Gastroesophageal sphincter (tissue), 4 donors: ENCODE results near the gene DAAM1. TPM values are rescaled to one million over a fixed set of nuclear protein-coding genes. Genes with fewer than 3 reads are reported as not detected.

Experiments
- ATAC-seq: fragments of 150-250 bp; one replicate; pipeline ENCODE4 v1.9.1; 2016; ENCODE audit warnings: mild to moderate bottlenecking, moderate library complexity
- H3K27ac ChIP-seq, 4 donors: fragments of 200-600 bp; sonication (generic) in 3 of 4; 1 replicate in 3 of 4; 2 replicates in 1 of 4; pipeline ENCODE4 v1.5.1; 2016 to 2019
- H3K27me3 ChIP-seq: fragments of 200-600 bp; sonication (generic); one replicate; pipeline ENCODE4 v1.5.1; 2019
- H3K36me3 ChIP-seq, 2 donors: fragments of 200-600 bp; sonication (generic); one replicate each; pipeline ENCODE4 v1.5.1; 2019; ENCODE audit warnings: control low read depth in 1 of 2
- H3K4me1 ChIP-seq, 3 donors: fragments of 200-600 bp; sonication (generic); 1 replicate in 2 of 3; 2 replicates in 1 of 3; pipeline ENCODE4 v1.5.1; 2016 to 2019; ENCODE audit warnings: control low read depth in 2 of 3
- H3K4me3 ChIP-seq, 2 donors: fragments of 200-600 bp; sonication (generic); one replicate each; pipeline ENCODE4 v1.5.1; 2019; ENCODE audit warnings: mild to moderate bottlenecking in 1 of 2, moderate library complexity in 1 of 2
- H3K9me3 ChIP-seq, 3 donors: fragments of 200-600 bp; sonication (generic); one replicate each; pipeline ENCODE4 v1.5.1; 2017 to 2019; ENCODE audit warnings: control low read depth in 2 of 3
- EP300 ChIP-seq: sonication (generic); formaldehyde crosslinking; IDR thresholded peaks from one replicate; pipeline ENCODE4 v1.6.1; 2017; ENCODE audit warnings: antibody characterized with exemption, mild to moderate bottlenecking
- POLR2A ChIP-seq, 2 donors: fragments of 450-650 bp; IDR thresholded peaks; one replicate each; pipeline ENCODE4 v1.6.1; 2017; ENCODE audit warnings: antibody characterized with exemption in 2 of 2, mild to moderate bottlenecking in 2 of 2, moderate library complexity in 1 of 2
- POLR2AphosphoS5 ChIP-seq: sonication (generic); formaldehyde crosslinking; IDR thresholded peaks from one replicate; pipeline ENCODE4 v1.6.1; 2017; ENCODE audit warnings: antibody characterized with exemption
- WGBS, 2 donors: methylation state at CpG; one replicate each; pipeline ENCODE4 v1.1.5; 2018; ENCODE audit warnings: low coverage in 1 of 2; 5-methylcytosine and 5-hydroxymethylcytosine counted together
- total RNA-seq, 4 donors: library from RNA; depleted of rRNA; stranded (reverse); fragments of >200 nt; gene quantifications; one replicate each; pipeline ENCODE4 v1.1.0, GENCODE V29; 2016
- TF ChIP-seq, protein P1 (sequence below), 4 experiments: fragments of 200-600 bp in 2 of 4; fragments of 450-650 bp in 2 of 4; sonication (generic) in 1 of 4; IDR thresholded peaks; one replicate each; pipeline ENCODE4 v1.5.1; 2017 to 2019; ENCODE audit warnings: antibody characterized with exemption in 4 of 4, mild to moderate bottlenecking in 2 of 4, moderate library complexity in 2 of 4

The DAAM1 gene
- total RNA-seq, 4 donors from 2014 or later: 64.0 to 124 (median 87.3) TPM

DNA sequence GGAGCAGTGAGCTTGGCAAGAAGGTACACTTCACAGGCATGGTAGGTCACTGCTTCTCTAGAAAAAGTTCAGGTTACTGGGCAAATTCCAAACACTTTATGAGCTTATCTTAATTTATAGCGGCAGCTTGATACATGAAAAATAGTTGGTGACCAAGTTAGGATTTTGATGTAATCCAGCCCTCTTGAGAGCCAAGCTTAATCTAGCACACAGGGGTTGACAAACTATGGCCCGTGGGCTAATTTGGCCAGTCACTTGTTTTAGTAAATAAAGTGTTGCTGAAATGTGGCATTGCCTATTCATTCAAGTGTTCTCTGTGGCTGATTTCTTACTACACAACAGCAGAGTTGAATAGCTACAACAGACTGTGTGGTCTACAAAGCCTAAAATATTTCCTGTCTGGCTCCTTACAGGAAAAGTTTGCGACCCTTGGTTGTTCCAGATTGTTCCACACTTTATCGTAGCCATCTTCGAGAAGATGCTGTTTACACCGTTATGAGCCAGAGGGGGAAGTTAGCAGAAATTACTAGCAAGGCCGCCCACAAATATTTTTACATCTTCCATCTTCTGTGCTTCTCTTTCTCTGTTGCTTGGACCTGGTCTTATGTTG is 120.9 kb downstream of the DAAM1 start:
- Histone ChIP-seq H3K27me3 (no peaks in the 10 kb centered on the region), H3K27ac (peak overlapping the region; percentile 2 to 53 (median 30)), H3K9me3 (no peaks in the 10 kb centered on the region), H3K36me3 (no peaks in the 10 kb centered on the region), H3K4me3 (no peak overlapping the region), H3K4me1 (peaks cover 24 to 97% (median 34%) of the 10 kb centered on the region in 3 donors)
- ATAC-seq: no peak
- TF ChIP-seq POLR2AphosphoS5 (no peak), POLR2A (IDR thresholded peaks at IDR 0.05) (no peak), EP300 (no peak)
- TF ChIP-seq, protein P1, sequence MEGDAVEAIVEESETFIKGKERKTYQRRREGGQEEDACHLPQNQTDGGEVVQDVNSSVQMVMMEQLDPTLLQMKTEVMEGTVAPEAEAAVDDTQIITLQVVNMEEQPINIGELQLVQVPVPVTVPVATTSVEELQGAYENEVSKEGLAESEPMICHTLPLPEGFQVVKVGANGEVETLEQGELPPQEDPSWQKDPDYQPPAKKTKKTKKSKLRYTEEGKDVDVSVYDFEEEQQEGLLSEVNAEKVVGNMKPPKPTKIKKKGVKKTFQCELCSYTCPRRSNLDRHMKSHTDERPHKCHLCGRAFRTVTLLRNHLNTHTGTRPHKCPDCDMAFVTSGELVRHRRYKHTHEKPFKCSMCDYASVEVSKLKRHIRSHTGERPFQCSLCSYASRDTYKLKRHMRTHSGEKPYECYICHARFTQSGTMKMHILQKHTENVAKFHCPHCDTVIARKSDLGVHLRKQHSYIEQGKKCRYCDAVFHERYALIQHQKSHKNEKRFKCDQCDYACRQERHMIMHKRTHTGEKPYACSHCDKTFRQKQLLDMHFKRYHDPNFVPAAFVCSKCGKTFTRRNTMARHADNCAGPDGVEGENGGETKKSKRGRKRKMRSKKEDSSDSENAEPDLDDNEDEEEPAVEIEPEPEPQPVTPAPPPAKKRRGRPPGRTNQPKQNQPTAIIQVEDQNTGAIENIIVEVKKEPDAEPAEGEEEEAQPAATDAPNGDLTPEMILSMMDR (IDR thresholded peaks at IDR 0.05): no peak
- 69 to 90% methylated on average over 6 to 7 of the region's 7 CpGs for WGBS, 2 donors

DNA sequence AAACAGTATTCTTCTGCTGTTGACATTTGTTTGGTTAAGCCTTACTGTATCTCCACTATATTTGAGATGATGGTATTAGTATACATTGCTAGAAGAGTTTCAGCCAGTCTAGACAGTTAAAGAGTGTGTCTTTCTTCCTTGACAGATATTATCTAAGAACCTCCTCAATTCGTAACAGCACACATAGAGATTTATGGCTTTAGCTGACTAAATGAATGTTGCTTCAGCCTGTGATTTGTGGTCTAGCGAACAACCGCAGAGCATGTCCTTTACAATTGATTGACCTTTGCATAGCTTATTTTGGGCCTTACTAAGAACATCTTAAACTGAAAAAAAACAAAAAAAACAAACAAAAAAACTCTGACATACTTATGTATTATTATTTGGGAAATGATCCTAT is 122.2 kb downstream of the DAAM1 start:
- TF ChIP-seq EP300 (no peak), POLR2AphosphoS5 (no peak)
- TF ChIP-seq, protein P1 (IDR thresholded peaks at IDR 0.05): no peak
- Histone ChIP-seq H3K27ac (peak overlapping the region in 1 of 4 donors; percentile 8), H3K9me3 (no peaks in the 10 kb centered on the region), H3K4me1 (peaks cover 15 to 97% (median 34%) of the 10 kb centered on the region in 3 donors), H3K4me3 (no peak overlapping the region), H3K27me3 (no peaks in the 10 kb centered on the region), H3K36me3 (no peaks in the 10 kb centered on the region)
- no peak for ATAC-seq
- WGBS, 2 donors: 61 to 76% methylated on average over 3 of the region's 3 CpGs

DNA sequence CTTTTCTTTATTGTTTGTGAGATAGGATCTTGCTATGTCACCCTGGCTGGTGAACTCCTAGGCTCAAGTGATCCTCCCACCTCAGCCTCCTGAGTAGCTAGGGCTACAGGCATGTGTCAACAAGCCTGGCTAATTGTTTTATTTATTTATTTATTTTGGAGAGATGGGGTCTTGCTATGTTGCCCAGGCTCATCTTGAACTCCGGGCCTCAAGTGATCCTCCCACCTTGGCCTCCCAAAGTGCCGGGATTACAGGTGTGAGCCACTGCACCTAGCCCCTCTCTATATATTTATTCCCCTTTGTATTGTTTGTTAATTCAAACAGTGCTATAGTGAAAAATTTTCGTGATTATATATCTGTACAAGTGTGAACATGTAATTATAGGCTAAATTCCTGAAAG is 123.3 kb downstream of the DAAM1 start:
- H3K36me3 ChIP-seq: no peaks in the 10 kb centered on the region
- ATAC-seq: no peak
- no peaks in the 10 kb centered on the region for H3K27me3 ChIP-seq
- H3K27ac ChIP-seq: peak overlapping the region in 2 of 4 donors; percentile 52 to 73
- H3K4me1 ChIP-seq: peaks cover 8 to 97% (median 31%) of the 10 kb centered on the region in 3 donors
- no peaks in the 10 kb centered on the region for H3K9me3 ChIP-seq
- H3K4me3 ChIP-seq: no peak overlapping the region
- TF ChIP-seq EP300: no peak
- TF ChIP-seq POLR2A (IDR thresholded peaks at IDR 0.05): no peak
- TF ChIP-seq, protein P1 (IDR thresholded peaks at IDR 0.05): no peak
- no peak for TF ChIP-seq POLR2AphosphoS5
- WGBS, 2 donors: 88 to 91% methylated on average over 1 to 3 of the region's 3 CpGs

DNA sequence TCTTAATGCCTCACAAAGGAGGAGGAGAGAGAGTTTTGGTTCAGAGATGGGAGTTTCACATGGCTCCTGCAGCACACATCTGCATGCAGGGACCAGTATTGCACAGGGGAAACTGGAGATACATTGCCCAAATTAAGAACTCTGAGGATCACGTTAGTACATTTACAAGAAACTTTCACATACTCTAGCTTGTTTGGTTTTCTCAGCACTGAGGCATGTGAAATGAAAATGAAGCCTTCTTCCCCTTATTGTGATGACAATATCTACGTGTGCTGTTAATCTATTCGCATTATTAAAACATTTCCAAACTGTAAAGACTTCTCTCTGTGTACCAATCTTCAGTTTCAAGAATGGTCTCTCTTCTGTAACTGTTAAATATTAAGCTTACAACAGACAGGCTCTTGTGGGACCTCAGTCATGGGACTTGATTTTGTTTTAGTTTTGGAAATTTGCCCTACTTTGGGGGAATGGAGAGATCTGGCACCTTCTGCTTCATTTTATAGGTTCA is 124.7 kb downstream of the DAAM1 start:
- no peak overlapping the region for H3K4me3 ChIP-seq

More for the DNA sequence above, 124.7 kb downstream of the DAAM1 start:
- H3K36me3 ChIP-seq: no peaks in the 10 kb centered on the region
- no peak for ATAC-seq
- peaks cover 11 to 98% (median 31%) of the 10 kb centered on the region in 3 donors for H3K4me1 ChIP-seq
- no peaks in the 10 kb centered on the region for H3K9me3 ChIP-seq
- no peaks in the 10 kb centered on the region for H3K27me3 ChIP-seq
- TF ChIP-seq, protein P1 (IDR thresholded peaks at IDR 0.05): no peak
- TF ChIP-seq POLR2AphosphoS5 (no peak), POLR2A (IDR thresholded peaks at IDR 0.05) (no peak), EP300 (no peak)
- H3K27ac ChIP-seq: peak overlapping the region; percentile 35 to 73 (median 58)
- WGBS, 2 donors: 23 to 35% methylated on average over 3 of the region's 3 CpGs
